OCI-LY3 (cell line): ENCODE results near the gene WDR37.

Experiments used
- EZH2phosphoT487 ChIP-seq: fragments of 200-600 bp; shearing (Covaris generic); IDR thresholded peaks from 2 replicates; pipeline ENCODE4 v1.6.1; 2018; ENCODE audit warnings: antibody characterized with exemption, mixed run types, low read depth
- TF ChIP-seq, protein P1 (sequence below): fragments of 200-600, 300-600 bp; sonication (generic); IDR thresholded peaks from 2 replicates; pipeline ENCODE4 v1.5.1; 2014; ENCODE audit warnings: antibody characterized with exemption, low read length, low read depth

DNA sequence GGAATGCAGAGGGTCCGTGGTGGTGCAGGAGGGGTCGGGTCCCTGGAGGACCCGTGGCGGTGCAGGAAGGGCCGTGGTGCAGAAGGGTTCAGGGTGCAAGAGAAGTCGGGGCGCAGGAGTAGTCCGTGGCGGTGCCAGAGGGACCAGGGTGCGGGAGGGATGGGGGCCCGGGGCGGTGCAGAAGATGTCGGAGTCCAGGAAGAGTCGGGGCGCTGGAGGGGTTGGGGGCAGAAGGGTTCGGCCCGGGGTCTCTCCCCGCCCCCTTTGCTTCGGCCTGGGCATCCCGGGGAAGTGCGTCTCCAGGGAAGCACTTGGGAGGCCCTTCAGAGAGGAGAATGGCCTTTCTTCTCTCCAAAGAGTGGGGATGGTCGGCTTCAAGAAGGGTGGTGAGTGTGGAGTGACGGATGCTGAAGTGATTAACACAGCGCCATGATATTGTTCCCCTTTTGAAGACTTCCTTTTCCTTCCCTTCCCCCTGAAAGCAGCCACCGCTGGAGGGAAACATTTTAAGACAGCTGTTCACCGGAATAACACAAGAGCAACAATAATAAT lies 997 bp downstream of the WDR37 start:
- TF ChIP-seq EZH2phosphoT487 = no peak
- TF ChIP-seq, protein P1, sequence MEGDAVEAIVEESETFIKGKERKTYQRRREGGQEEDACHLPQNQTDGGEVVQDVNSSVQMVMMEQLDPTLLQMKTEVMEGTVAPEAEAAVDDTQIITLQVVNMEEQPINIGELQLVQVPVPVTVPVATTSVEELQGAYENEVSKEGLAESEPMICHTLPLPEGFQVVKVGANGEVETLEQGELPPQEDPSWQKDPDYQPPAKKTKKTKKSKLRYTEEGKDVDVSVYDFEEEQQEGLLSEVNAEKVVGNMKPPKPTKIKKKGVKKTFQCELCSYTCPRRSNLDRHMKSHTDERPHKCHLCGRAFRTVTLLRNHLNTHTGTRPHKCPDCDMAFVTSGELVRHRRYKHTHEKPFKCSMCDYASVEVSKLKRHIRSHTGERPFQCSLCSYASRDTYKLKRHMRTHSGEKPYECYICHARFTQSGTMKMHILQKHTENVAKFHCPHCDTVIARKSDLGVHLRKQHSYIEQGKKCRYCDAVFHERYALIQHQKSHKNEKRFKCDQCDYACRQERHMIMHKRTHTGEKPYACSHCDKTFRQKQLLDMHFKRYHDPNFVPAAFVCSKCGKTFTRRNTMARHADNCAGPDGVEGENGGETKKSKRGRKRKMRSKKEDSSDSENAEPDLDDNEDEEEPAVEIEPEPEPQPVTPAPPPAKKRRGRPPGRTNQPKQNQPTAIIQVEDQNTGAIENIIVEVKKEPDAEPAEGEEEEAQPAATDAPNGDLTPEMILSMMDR = no peak
